ENCODE measurements around the gene LIPJ.

LIPJ gene

GRCh38 chr10:88586462-88586861 lies at the start of gene LIPJ:
Gene LIPJ, plus strand, starts transcription at chr10:88586762. Its CDS starts 3,926 bp downstream, at chr10:88590688.
- in situ Hi-C loops (cut with MboI; ENCODE audit: low sequenced_read_pairs), result loop anchor here (10.0 kb wide), 1 partner anchor 228 kb away; no protein-coding TSS in a partner anchor

GRCh38 chr10:88537322-88537721 lies 49.2 kb upstream of the LIPJ start:
- in situ Hi-C loops (cut with MboI; ENCODE audit: low sequenced_read_pairs), result loop anchor here (25.0 kb wide), 1 partner anchor 675 kb away; the partner anchor contains the start of genes KLLN and PTEN

DNA sequence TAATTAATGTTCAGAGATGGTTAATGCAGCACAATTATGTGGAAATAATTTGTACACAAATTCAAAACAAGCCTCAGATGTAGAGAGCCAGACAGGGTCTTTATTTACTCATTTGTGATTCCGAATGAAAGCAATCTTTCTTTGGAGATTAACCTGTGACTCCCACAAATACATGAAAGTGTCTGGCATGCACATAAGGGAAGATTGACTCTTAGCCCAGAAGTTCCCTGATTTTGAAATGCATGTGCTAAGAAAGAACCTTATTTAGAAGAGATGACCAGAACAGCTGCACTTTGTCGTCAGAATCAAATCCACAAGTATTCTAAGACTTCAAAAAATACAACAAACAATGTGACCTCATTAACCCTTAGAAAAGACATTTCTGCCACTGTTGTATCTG lies 48.5 kb upstream of the LIPJ start:
- in situ Hi-C loops (cut with MboI; ENCODE audit: low sequenced_read_pairs), result loop anchor here (25.0 kb wide), 1 partner anchor 676 kb away; the partner anchor contains the start of genes KLLN and PTEN

- in situ Hi-C loops (cut with MboI; ENCODE audit: low sequenced_read_pairs), result loop anchor here (25.0 kb wide), 1 partner anchor 678 kb away; the partner anchor contains the start of genes KLLN and PTEN
Measured at GRCh38 chr10:88540351-88540750, 46.2 kb upstream of the LIPJ start.

DNA sequence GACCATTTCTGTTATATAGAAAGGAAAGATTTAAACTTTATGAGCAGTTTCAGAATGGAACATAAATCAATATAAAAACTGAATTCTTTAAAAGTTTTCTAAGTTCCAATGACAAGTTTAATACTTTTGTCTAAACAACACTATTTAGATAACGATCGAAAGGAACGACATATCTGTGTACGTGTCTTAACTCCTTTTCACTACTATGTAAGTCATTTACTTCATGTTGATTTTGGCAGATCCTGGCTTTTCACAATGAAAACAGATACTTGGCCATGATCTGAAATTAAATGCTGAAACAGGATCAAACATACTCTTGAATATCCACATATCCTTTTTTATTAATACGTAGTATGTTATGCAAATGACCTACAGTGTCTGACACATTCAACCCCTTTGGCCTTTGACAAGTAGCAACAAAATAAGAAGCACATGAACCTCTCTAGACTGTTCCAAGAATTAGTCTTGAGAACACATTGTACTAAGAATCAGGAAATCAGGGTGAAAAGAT lies 45.4 kb upstream of the LIPJ start:
- in situ Hi-C loops (cut with MboI; ENCODE audit: low sequenced_read_pairs), result loop anchor here (25.0 kb wide), 1 partner anchor 679 kb away; the partner anchor contains the start of genes KLLN and PTEN

- in situ Hi-C loops (cut with MboI; ENCODE audit: low sequenced_read_pairs), result loop anchor here (25.0 kb wide), 1 partner anchor 680 kb away; the partner anchor contains the start of genes KLLN and PTEN
Measured at GRCh38 chr10:88542522-88542921, 44.0 kb upstream of the LIPJ start.

DNA sequence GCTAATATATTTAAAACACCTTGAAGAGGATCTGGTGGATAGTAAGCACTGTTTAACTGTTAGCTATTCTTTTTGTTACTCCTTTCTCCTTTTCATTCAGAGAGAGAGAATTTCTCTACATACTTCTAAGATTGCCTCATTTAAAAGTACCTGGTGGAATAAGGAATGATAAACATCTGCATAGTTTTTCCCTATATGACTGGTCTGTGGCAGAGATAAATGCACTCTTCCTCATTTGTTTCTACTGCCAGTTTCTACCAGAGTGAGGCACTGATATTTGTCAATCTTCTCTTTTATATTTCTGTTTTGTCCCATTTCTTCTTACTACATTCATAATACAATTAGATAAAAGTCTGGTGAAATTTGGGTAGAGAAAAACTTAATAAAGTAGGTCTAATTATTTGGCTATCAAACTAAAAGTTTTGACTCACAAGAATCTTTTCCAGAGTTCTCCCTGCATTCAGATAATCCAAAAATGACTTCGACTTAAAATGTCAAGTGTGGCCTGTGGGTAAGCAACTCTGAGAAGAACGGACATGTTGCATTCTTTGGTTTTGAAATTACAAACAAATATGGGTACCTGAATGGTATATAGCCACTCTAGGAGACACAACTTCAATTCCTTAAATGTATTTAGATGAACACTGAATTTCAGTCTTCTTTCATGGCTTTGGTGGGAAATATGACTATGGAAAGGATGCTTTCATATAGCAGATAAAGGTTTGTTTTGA lies 42.3 kb upstream of the LIPJ start:
- in situ Hi-C loops (cut with MboI; ENCODE audit: low sequenced_read_pairs), result loop anchor here (25.0 kb wide), 1 partner anchor 682 kb away; the partner anchor contains the start of genes KLLN and PTEN

- in situ Hi-C loops (cut with MboI; ENCODE audit: low sequenced_read_pairs), result loop anchor here (25.0 kb wide), 1 partner anchor 683 kb away; the partner anchor contains the start of genes KLLN and PTEN
Measured at GRCh38 chr10:88545359-88545758, 41.2 kb upstream of the LIPJ start.

DNA sequence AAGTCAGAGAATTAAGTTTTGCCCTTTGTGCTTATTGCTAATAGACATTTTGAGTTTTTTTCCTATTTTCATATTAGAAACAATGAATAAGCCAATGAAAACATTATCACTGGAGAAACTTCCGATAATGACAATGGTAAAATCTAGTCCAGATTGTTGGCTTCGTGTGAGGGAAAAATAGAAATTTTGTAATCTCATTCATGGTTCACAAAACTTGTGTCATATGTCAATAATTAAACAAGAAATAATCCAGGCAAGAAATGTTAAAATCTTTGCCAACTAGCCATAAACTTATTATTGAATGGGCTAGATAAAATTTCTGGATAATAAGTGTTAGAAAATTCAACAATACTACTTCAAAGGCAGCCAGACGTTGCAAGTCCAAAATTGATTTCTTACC lies 40.1 kb upstream of the LIPJ start:
- in situ Hi-C loops (cut with MboI; ENCODE audit: low sequenced_read_pairs), result loop anchor here (25.0 kb wide), 1 partner anchor 684 kb away; the partner anchor contains the start of genes KLLN and PTEN

DNA sequence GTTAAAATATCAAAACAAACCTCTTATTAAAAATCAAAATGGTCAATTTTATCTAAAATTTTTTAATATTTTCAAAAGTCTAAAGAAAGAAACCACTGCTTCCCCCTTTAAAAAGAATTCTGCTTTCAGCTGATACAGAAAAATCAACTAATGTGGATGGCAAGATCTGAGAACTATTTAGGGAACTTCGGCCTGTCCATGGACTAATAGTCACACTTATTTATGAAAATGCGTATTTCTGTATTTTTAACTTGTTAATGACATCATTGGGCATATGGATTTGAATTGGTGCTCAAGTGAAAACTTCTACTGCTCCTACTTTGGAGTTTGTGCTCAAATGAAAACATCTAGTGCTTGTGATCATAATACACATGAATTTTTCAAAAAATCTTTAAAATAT lies 35.3 kb upstream of the LIPJ start:
- in situ Hi-C loops (cut with MboI; ENCODE audit: low sequenced_read_pairs), result no loop called here

GRCh38 chr10:88553116-88553752 lies 33.3 kb upstream of the LIPJ start:
- in situ Hi-C loops (cut with MboI; ENCODE audit: low sequenced_read_pairs), result no loop called here

- in situ Hi-C loops (cut with MboI; ENCODE audit: low sequenced_read_pairs), result no loop called here
Measured at GRCh38 chr10:88555190-88555908, 31.2 kb upstream of the LIPJ start.

- in situ Hi-C loops (cut with MboI; ENCODE audit: low sequenced_read_pairs), result no loop called here
Measured at GRCh38 chr10:88557256-88557655, 29.3 kb upstream of the LIPJ start.

GRCh38 chr10:88557658-88558057 lies 28.9 kb upstream of the LIPJ start:
- in situ Hi-C loops (cut with MboI; ENCODE audit: low sequenced_read_pairs), result no loop called here

DNA sequence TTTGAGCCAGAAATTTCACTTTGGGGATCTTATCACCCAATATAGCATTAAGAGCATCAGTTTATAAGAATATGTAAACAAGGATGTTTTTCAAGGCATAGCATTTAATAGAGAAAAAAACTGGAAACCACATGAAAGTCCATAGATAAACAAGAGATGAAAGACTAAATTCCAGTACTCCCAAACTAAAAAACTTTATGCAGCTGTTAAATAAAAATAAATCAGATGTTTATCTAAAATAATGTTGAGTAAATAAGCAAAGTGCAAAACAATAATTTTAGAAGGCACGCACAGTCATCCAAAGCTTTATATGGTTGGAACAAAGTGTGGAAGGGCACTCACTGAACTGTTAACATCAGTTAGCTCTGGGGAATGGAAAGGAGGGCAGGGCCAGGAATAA lies 24.4 kb upstream of the LIPJ start:
- in situ Hi-C loops (cut with MboI; ENCODE audit: low sequenced_read_pairs), result no loop called here

DNA sequence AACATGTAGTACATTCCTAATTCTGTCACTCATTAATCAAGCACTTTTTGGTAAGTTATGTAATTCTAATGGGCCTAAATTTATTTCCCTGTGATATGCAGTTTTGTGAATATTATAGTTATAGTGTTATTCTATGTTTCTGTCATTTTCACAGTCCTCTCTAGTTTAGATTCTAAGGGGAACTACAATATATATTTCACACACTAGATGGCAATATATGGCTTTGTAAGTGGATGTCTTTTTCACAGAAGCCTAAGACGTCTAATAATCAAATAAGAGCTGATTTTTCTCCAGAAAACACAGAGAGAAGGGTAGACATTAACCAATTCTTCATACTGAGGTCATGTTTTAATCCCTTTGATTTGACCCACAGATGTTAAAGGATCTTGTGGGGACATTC lies 21.5 kb upstream of the LIPJ start:
- in situ Hi-C loops (cut with MboI; ENCODE audit: low sequenced_read_pairs), result no loop called here

- in situ Hi-C loops (cut with MboI; ENCODE audit: low sequenced_read_pairs), result loop anchor here (10.0 kb wide), 1 partner anchor 232 kb away; no protein-coding TSS in a partner anchor
Measured at GRCh38 chr10:88582411-88582805, 4.2 kb upstream of the LIPJ start.

- in situ Hi-C loops (cut with MboI; ENCODE audit: low sequenced_read_pairs), result loop anchor here (10.0 kb wide), 1 partner anchor 232 kb away; no protein-coding TSS in a partner anchor
Measured at GRCh38 chr10:88582806-88583583, 3.6 kb upstream of the LIPJ start, which contains the start of gene RNLS. Gene RNLS, minus strand, starts transcription at chr10:88583318.

DNA sequence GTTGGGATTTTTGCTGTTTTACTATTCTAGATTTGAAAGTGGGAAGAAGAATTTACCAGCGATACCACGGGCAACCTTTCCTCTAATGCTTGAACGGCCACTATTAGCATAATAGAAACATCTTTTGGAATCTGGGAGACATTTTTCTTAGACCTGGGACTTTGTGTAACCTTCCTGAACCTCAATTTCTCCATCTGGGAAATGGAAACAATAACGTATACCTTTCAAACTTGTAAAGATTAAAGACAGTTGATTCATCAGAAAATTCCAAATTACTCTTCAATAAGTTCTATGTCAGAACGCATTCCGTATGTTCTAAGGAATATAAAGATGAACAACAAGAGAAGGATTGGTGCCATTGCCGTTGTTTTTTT lies 3.0 kb upstream of the LIPJ start:
- in situ Hi-C loops (cut with MboI; ENCODE audit: low sequenced_read_pairs), result loop anchor here (10.0 kb wide), 1 partner anchor 231 kb away; no protein-coding TSS in a partner anchor

- in situ Hi-C loops (cut with MboI; ENCODE audit: low sequenced_read_pairs), result no loop called here
Measured at GRCh38 chr10:88592381-88592780, 5.8 kb downstream of the LIPJ start.
